H9 (cell line): ENCODE results near the gene SLC12A2. TPM values are rescaled to one million over a fixed set of nuclear protein-coding genes. Genes with fewer than 3 reads are reported as not detected.

Experiments
- DNase-seq: peaks from one replicate; pipeline ENCODE4 v3.0.0-alpha.2; 2017
- H2AFZ ChIP-seq: one replicate; pipeline ENCODE4 v1.6.1; 2013; ENCODE audit warnings: mild to moderate bottlenecking, low read length, control low read depth, moderate library complexity
- H2AK5ac ChIP-seq: 2 replicates; pipeline ENCODE4 v1.6.1; 2013; ENCODE audit warnings: low read length, control low read depth, mixed read lengths; ENCODE audit not compliant: insufficient read length
- H2BK120ac ChIP-seq: one replicate; pipeline ENCODE4 v1.6.1; 2013; ENCODE audit warnings: low read depth, mild to moderate bottlenecking, low read length, control low read depth, inconsistent platforms; ENCODE audit not compliant: poor library complexity, severe bottlenecking
- H2BK12ac ChIP-seq: 2 replicates; pipeline ENCODE4 v1.6.1; 2013; ENCODE audit warnings: low read length, control low read depth, mixed read lengths, low read depth; ENCODE audit not compliant: insufficient read length
- H2BK15ac ChIP-seq: 2 replicates; pipeline ENCODE4 v1.6.1; 2013; ENCODE audit warnings: low read depth, low read length, control low read depth
- H2BK20ac ChIP-seq: one replicate; pipeline ENCODE4 v1.6.1; 2013; ENCODE audit warnings: low read depth, mild to moderate bottlenecking, low read length, control low read depth, inconsistent platforms; ENCODE audit not compliant: poor library complexity, severe bottlenecking
- H2BK5ac ChIP-seq: 2 replicates; pipeline ENCODE4 v1.6.1; 2013; ENCODE audit warnings: low read length, control low read depth, mixed read lengths; ENCODE audit not compliant: insufficient read length
- H3K14ac ChIP-seq: 2 replicates; pipeline ENCODE4 v1.6.1; 2013; ENCODE audit warnings: low read length, control low read depth; ENCODE audit not compliant: insufficient read depth
- H3K18ac ChIP-seq: 2 replicates; pipeline ENCODE4 v1.6.1; 2013; ENCODE audit warnings: low read depth, mild to moderate bottlenecking, mixed read lengths, low read length, control low read depth; ENCODE audit not compliant: insufficient read length
- H3K23ac ChIP-seq: 2 replicates; pipeline ENCODE4 v1.6.1; 2013; ENCODE audit warnings: low read length, control low read depth, mixed read lengths, low read depth; ENCODE audit not compliant: insufficient read length
- H3K23me2 ChIP-seq: 2 replicates; pipeline ENCODE4 v1.6.1; 2013; ENCODE audit warnings: low read depth, mild to moderate bottlenecking, mixed read lengths, low read length, control low read depth; ENCODE audit not compliant: insufficient read length, poor library complexity, severe bottlenecking
- H3K27ac ChIP-seq: 2 replicates; pipeline ENCODE4 v1.5.1; 2013; ENCODE audit warnings: low read length, control low read depth, mixed read lengths, low read depth; ENCODE audit not compliant: insufficient read length
- H3K27me3 ChIP-seq: 2 replicates; pipeline ENCODE4 v1.6.1; 2013; ENCODE audit warnings: low read length, control low read depth, inconsistent platforms; ENCODE audit not compliant: insufficient read depth
- H3K4ac ChIP-seq: 2 replicates; pipeline ENCODE4 v1.6.1; 2013; ENCODE audit warnings: low read depth, mild to moderate bottlenecking, control low read depth, inconsistent platforms, low read length, moderate library complexity
- H3K4me1 ChIP-seq: 2 replicates; pipeline ENCODE4 v1.6.1; 2013; ENCODE audit warnings: low read length, control low read depth, inconsistent platforms; ENCODE audit not compliant: insufficient read depth
- H3K4me2 ChIP-seq: 2 replicates; pipeline ENCODE4 v1.6.1; 2013; ENCODE audit warnings: low read length, control low read depth, mixed read lengths; ENCODE audit not compliant: insufficient read length, insufficient read depth
- H3K56ac ChIP-seq: 2 replicates; pipeline ENCODE4 v1.6.1; 2013; ENCODE audit warnings: low read depth, mild to moderate bottlenecking, mixed read lengths, low read length, control low read depth; ENCODE audit not compliant: insufficient read length
- H3K79me1 ChIP-seq: 2 replicates; pipeline ENCODE4 v1.6.1; 2013; ENCODE audit warnings: low read depth, mild to moderate bottlenecking, moderate library complexity, low read length, control low read depth, inconsistent platforms; ENCODE audit not compliant: insufficient read depth, poor library complexity, severe bottlenecking
- H3K79me2 ChIP-seq: 2 replicates; pipeline ENCODE4 v1.6.1; 2013; ENCODE audit warnings: low read length, control low read depth, inconsistent platforms; ENCODE audit not compliant: insufficient read depth
- H3K9ac ChIP-seq: 2 replicates; pipeline ENCODE4 v1.6.1; 2013; ENCODE audit warnings: low read length, control low read depth, mixed read lengths; ENCODE audit not compliant: insufficient read length; ENCODE audit errors: extremely low read depth
- H3K9me3 ChIP-seq: one replicate; pipeline ENCODE4 v1.6.1; 2013; ENCODE audit warnings: low read depth, low read length, inconsistent platforms; ENCODE audit not compliant: control insufficient read depth
- H3T11ph ChIP-seq: one replicate; pipeline ENCODE4 v1.6.1; 2013; ENCODE audit warnings: mild to moderate bottlenecking, low read length, control low read depth, inconsistent platforms
- H4K20me1 ChIP-seq: one replicate; pipeline ENCODE4 v1.6.1; 2013; ENCODE audit not compliant: control insufficient read depth, insufficient read length, insufficient read depth
- H4K5ac ChIP-seq: 2 replicates; pipeline ENCODE4 v1.6.1; 2013; ENCODE audit warnings: low read depth, mild to moderate bottlenecking, mixed read lengths, low read length, control low read depth; ENCODE audit not compliant: insufficient read length
- H4K8ac ChIP-seq: replicated peaks from 2 replicates; pipeline ENCODE4 v1.6.1; 2013; ENCODE audit warnings: low read length, control low read depth, mixed read lengths, low read depth; ENCODE audit not compliant: insufficient read length
- H4K91ac ChIP-seq: 2 replicates; pipeline ENCODE4 v1.6.1; 2013; ENCODE audit warnings: low read depth, mild to moderate bottlenecking, moderate library complexity, mixed read lengths, low read length, control low read depth; ENCODE audit not compliant: insufficient read length
- H3K27ac Mint-ChIP-seq, 3 experiments: 2 replicates in 2 of 3; 3 replicates in 1 of 3; pipeline ENCODE4 v1.8.0; 2020 to 2021; ENCODE audit warnings: mixed read lengths in 3 of 3, mild to moderate bottlenecking in 1 of 3, moderate library complexity in 1 of 3
- H3K27me3 Mint-ChIP-seq: 2 replicates; pipeline ENCODE4 v1.8.0; 2021; ENCODE audit warnings: low read depth, mild to moderate bottlenecking, moderate library complexity, mixed read lengths
- H3K36me3 Mint-ChIP-seq, 3 experiments: 2 replicates in 2 of 3; 3 replicates in 1 of 3; pipeline ENCODE4 v1.8.0; 2020 to 2021; ENCODE audit warnings: low read depth in 3 of 3, mixed read lengths in 3 of 3; ENCODE audit not compliant: insufficient read depth in 1 of 3
- H3K4me1 Mint-ChIP-seq, 2 experiments: 2 replicates each; pipeline ENCODE4 v1.8.0; 2020; ENCODE audit warnings: mixed read lengths in 2 of 2
- H3K4me3 Mint-ChIP-seq, 2 experiments: 2 replicates in 1 of 2; 3 replicates in 1 of 2; pipeline ENCODE4 v1.8.0; 2020 to 2021; ENCODE audit warnings: mild to moderate bottlenecking in 2 of 2, mixed read lengths in 2 of 2, moderate library complexity in 1 of 2
- H3K9me3 Mint-ChIP-seq, 2 experiments: 2 replicates in 1 of 2; 3 replicates in 1 of 2; pipeline ENCODE4 v1.8.0; 2020; ENCODE audit warnings: mild to moderate bottlenecking in 2 of 2, mixed read lengths in 2 of 2, moderate library complexity in 1 of 2
- CTCF ChIP-seq: fragments of 200-600 bp; sonication (generic); conservative IDR thresholded peaks from 3 replicates; pipeline ENCODE4 v1.8.0; 2021; ENCODE audit warnings: antibody characterized with exemption, mild to moderate bottlenecking
- total RNA-seq: library from RNA; stranded (reverse); gene quantifications from 2 replicates; pipeline ENCODE4 v1.2.1, GENCODE V29; 2021

SLC12A2 gene
- total RNA-seq, 1 experiment from 2014 or later, result 17.9 TPM

GRCh38 chr5:128091579-128091978 is 8.0 kb downstream of the SLC12A2 start:
- Histone ChIP-seq H4K5ac (no peak overlapping the region), H2BK120ac (no peak overlapping the region), H4K20me1 (no peaks in the 10 kb centered on the region), H4K91ac (no peak overlapping the region), H3K4ac (no peak overlapping the region), H2AFZ (no peak overlapping the region), H3K79me2 (no peaks in the 10 kb centered on the region), H3K4me2 (no peak overlapping the region), H4K8ac (no peak overlapping the region), H3K79me1 (no peaks in the 10 kb centered on the region), H3K56ac (no peak overlapping the region), H3K27me3 (no peaks in the 10 kb centered on the region), H2BK12ac (no peak overlapping the region), H3K4me1 (no peaks in the 10 kb centered on the region), H3K9me3 (no peaks in the 10 kb centered on the region), H2BK20ac (no peak overlapping the region), H2AK5ac (no peak overlapping the region), H3K27ac (no peak overlapping the region), H2BK15ac (no peak overlapping the region), H3K18ac (no peak overlapping the region), H2BK5ac (no peak overlapping the region), H3T11ph (no peak overlapping the region), H3K23me2 (no peaks in the 10 kb centered on the region), H3K23ac (no peak overlapping the region), H3K14ac (no peak overlapping the region), H3K9ac (no peak overlapping the region)
- Mint-ChIP-seq H3K9me3 (peaks cover 1 to 3% of the 10 kb centered on the region in 2 experiments; a peak in 4 of 5 replicates), H3K4me3 (no peak overlapping the region), H3K36me3 (peaks cover under 1 to 4% (median 4%) of the 10 kb centered on the region in 3 experiments; a peak in 4 of 7 replicates), H3K27ac (no peak overlapping the region), H3K27me3 (no peaks in the 10 kb centered on the region), H3K4me1 (peaks cover 9 to 14% of the 10 kb centered on the region in 2 experiments)
- TF ChIP-seq CTCF, result no peak
- no peak for DNase-seq
